ENCODE measurements around the gene ADAMTS17. TPM values are rescaled to one million over a fixed set of nuclear protein-coding genes. Genes with fewer than 3 reads are reported as not detected.

ADAMTS17 gene
- total and polyA plus RNA-seq, 4 donors = 0.28 to 46.9 (median 9.1) TPM

GRCh38 chr15:100186960-100187359 lies 154.8 kb downstream of the ADAMTS17 start:
- Histone ChIP-seq H3K27ac (ENCODE audit: low read depth in 1 of 2, low read length in 2 of 2) (no peak overlapping the region), H3K27me3 (ENCODE audit: control insufficient read depth in 4 of 4, insufficient read depth in 4 of 4, low read length in 3 of 4) (no peaks in the 10 kb centered on the region), H3K9me3 (ENCODE audit: control insufficient read depth in 4 of 4, low read length in 3 of 4) (no peaks in the 10 kb centered on the region), H3K4me1 (ENCODE audit: control insufficient read depth in 4 of 4, insufficient read depth in 4 of 4, low read length in 3 of 4) (no peaks in the 10 kb centered on the region), H3K4me3 (ENCODE audit: low read depth in 1 of 3, low read length in 3 of 3) (no peak overlapping the region), H3K9ac (ENCODE audit: low read depth in 1 of 2, low read length in 2 of 2) (no peak overlapping the region), H3K36me3 (ENCODE audit: control insufficient read depth in 4 of 4, insufficient read depth in 3 of 4, low read depth in 1 of 4, low read length in 3 of 4) (peaks cover 0 to 4% (median 0%) of the 10 kb centered on the region in 4 donors)
- TF ChIP-seq ZBTB33 (IDR thresholded peaks at IDR 0.05) (no peak), NR2F2 (IDR thresholded peaks at IDR 0.05) (no peak)
- DNase-seq (ENCODE audit: low spot score) = no peak
- 79% methylated on average over 6 of the region's 6 CpGs for WGBS

- Histone ChIP-seq H3K27me3 (ENCODE audit: control insufficient read depth in 4 of 4, insufficient read depth in 4 of 4, low read length in 3 of 4) (no peaks in the 10 kb centered on the region), H3K27ac (ENCODE audit: low read depth in 1 of 2, low read length in 2 of 2) (no peak overlapping the region), H3K36me3 (ENCODE audit: control insufficient read depth in 4 of 4, insufficient read depth in 3 of 4, low read depth in 1 of 4, low read length in 3 of 4) (peaks cover 0 to 3% (median 0%) of the 10 kb centered on the region in 4 donors), H3K9me3 (ENCODE audit: control insufficient read depth in 4 of 4, low read length in 3 of 4) (no peaks in the 10 kb centered on the region), H3K4me3 (ENCODE audit: low read depth in 1 of 3, low read length in 3 of 3) (no peak overlapping the region), H3K9ac (ENCODE audit: low read depth in 1 of 2, low read length in 2 of 2) (no peak overlapping the region), H3K4me1 (ENCODE audit: control insufficient read depth in 4 of 4, insufficient read depth in 4 of 4, low read length in 3 of 4) (no peaks in the 10 kb centered on the region)
- TF ChIP-seq TAF1 (conservative IDR thresholded peaks at IDR 0.05) (no peak), JUND (IDR thresholded peaks at IDR 0.05) (no peak), HNF4G (IDR thresholded peaks at IDR 0.05) (no peak), ZBTB33 (IDR thresholded peaks at IDR 0.05) (no peak), SP1 (IDR thresholded peaks at IDR 0.05) (no peak), NR2F2 (IDR thresholded peaks at IDR 0.05) (no peak), RXRA (IDR thresholded peaks at IDR 0.05) (no peak), EGR1 (IDR thresholded peaks at IDR 0.05; ENCODE audit: low read depth in 2 of 2) (no peak), CTCF (IDR thresholded peaks at IDR 0.05; ENCODE audit: low read depth, low read length, missing input control) (no peak), MAX (IDR thresholded peaks at IDR 0.05) (no peak)
- DNase-seq (ENCODE audit: low spot score) = no peak
- 93% methylated on average over 5 of the region's 5 CpGs for WGBS
These were observed 155.4 kb downstream of the ADAMTS17 start for GRCh38 chr15:100186366-100186765.

- no peaks in the 10 kb centered on the region for H3K9me3 ChIP-seq (ENCODE audit: control insufficient read depth in 4 of 4, low read length in 3 of 4)
- no peaks in the 10 kb centered on the region for H3K4me1 ChIP-seq (ENCODE audit: control insufficient read depth in 4 of 4, insufficient read depth in 4 of 4, low read length in 3 of 4)
- H3K27ac ChIP-seq (ENCODE audit: low read depth in 1 of 2, low read length in 2 of 2) = no peak overlapping the region
- no peaks in the 10 kb centered on the region for H3K27me3 ChIP-seq (ENCODE audit: control insufficient read depth in 4 of 4, insufficient read depth in 4 of 4, low read length in 3 of 4)
- 93% methylated on average over 4 of the region's 4 CpGs for WGBS
- TF ChIP-seq CTCF (IDR thresholded peaks at IDR 0.05; ENCODE audit: low read depth, low read length, missing input control) = no peak
- no peak for TF ChIP-seq YY1 (IDR thresholded peaks at IDR 0.05)
- no peak for TF ChIP-seq GABPA (IDR thresholded peaks at IDR 0.05 in 1 of 2, conservative IDR thresholded peaks at IDR 0.05 in 1 of 2)
- TF ChIP-seq NR2F2 (IDR thresholded peaks at IDR 0.05) = no peak
- H3K36me3 ChIP-seq (ENCODE audit: control insufficient read depth in 4 of 4, insufficient read depth in 3 of 4, low read depth in 1 of 4, low read length in 3 of 4) = no peaks in the 10 kb centered on the region
- no peak for DNase-seq (ENCODE audit: low spot score)
- H3K9ac ChIP-seq (ENCODE audit: low read depth in 1 of 2, low read length in 2 of 2) = no peak overlapping the region
- no peak overlapping the region for H3K4me3 ChIP-seq (ENCODE audit: low read depth in 1 of 3, low read length in 3 of 3)
These were observed 157.8 kb downstream of the ADAMTS17 start for GRCh38 chr15:100183921-100184495.
